Upper lobe of right lung (tissue), 1 donor: ENCODE results near the gene FAM240B. TPM values are rescaled to one million over a fixed set of nuclear protein-coding genes. Genes with fewer than 3 reads are reported as not detected.
A peak's percentile ranks its signal among the peaks of the same experiment; 100 is the strongest.

Source experiments
- ATAC-seq: fragments of 200-7000 bp; cut with Tn5 transposase; one replicate; pipeline ENCODE4 v1.9.1; 2020; ENCODE audit warnings: mild to moderate bottlenecking, moderate library complexity
- DNase-seq: peaks from one replicate; pipeline ENCODE4 v3.0.0-alpha.2; 2020
- H3K27ac ChIP-seq: fragments of 200-600 bp; one replicate; pipeline ENCODE4 v1.8.0; 2022
- H3K27me3 ChIP-seq: fragments of 200-600 bp; one replicate; pipeline ENCODE4 v1.8.0; 2022; ENCODE audit warnings: mild to moderate bottlenecking
- H3K36me3 ChIP-seq: fragments of 200-600 bp; one replicate; pipeline ENCODE4 v1.8.0; 2022
- H3K4me1 ChIP-seq: fragments of 200-600 bp; one replicate; pipeline ENCODE4 v1.8.0; 2022
- H3K4me3 ChIP-seq: fragments of 200-600 bp; one replicate; pipeline ENCODE4 v1.8.0; 2022; ENCODE audit warnings: mild to moderate bottlenecking
- H3K9me3 ChIP-seq: fragments of 200-600 bp; one replicate; pipeline ENCODE4 v1.8.0; 2022
- intact Hi-C: fragments of 100-400 bp; cut with DNase I; formaldehyde crosslinking; loops from one replicate; pipeline ENCODE4 v1.11.0; 2022
- total RNA-seq: library from RNA; stranded (reverse); fragmentation: NEBNext Ultra II Directional; extraction: Animal tissue kit (Norgen Biotek cat#: 25700); gene quantifications from one replicate; pipeline ENCODE4 v1.2.1, GENCODE V29; 2021
- TF ChIP-seq, protein P1 (sequence below): fragments of 200-600 bp; IDR thresholded peaks from one replicate; pipeline ENCODE4 v1.8.0; 2022; ENCODE audit warnings: antibody characterized with exemption
- donor health status: DM: no; HTN: yes; CAD: no; lungs with severe emphysema.

Gene FAM240B
- total RNA-seq, 1 donor from 2014 or later = not detected

- Histone ChIP-seq H3K27ac (no peak overlapping the region), H3K4me1 (no peaks in the 10 kb centered on the region), H3K4me3 (no peak overlapping the region), H3K36me3 (no peaks in the 10 kb centered on the region), H3K27me3 (no peaks in the 10 kb centered on the region), H3K9me3 (no peaks in the 10 kb centered on the region)
- TF ChIP-seq, protein P1, sequence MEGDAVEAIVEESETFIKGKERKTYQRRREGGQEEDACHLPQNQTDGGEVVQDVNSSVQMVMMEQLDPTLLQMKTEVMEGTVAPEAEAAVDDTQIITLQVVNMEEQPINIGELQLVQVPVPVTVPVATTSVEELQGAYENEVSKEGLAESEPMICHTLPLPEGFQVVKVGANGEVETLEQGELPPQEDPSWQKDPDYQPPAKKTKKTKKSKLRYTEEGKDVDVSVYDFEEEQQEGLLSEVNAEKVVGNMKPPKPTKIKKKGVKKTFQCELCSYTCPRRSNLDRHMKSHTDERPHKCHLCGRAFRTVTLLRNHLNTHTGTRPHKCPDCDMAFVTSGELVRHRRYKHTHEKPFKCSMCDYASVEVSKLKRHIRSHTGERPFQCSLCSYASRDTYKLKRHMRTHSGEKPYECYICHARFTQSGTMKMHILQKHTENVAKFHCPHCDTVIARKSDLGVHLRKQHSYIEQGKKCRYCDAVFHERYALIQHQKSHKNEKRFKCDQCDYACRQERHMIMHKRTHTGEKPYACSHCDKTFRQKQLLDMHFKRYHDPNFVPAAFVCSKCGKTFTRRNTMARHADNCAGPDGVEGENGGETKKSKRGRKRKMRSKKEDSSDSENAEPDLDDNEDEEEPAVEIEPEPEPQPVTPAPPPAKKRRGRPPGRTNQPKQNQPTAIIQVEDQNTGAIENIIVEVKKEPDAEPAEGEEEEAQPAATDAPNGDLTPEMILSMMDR = no peak
- ATAC-seq (peak; percentile 70), DNase-seq (no peak)
- intact Hi-C loops = no loop called here
These were observed 6.5 kb downstream of the FAM240B start for GRCh38 chr9:38713426-38713825.

DNA sequence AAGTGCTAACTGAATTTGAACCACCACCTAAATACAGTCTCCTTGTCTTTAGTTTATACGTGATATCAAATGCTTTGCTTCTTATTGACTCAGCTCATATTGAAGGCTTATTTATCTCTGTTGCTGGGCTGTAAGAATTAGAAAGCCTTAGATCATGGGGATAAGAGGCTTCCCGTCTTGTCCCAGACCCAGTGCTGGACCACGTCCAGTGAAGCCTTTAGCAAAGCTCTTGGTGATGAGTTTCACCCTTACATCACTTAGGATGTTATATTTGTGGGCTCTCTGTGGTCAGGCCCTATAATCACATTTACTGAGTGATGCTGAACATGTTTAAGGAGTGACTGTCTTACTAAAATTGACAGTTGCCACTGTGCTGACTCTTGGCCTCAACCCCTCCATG is 11.2 kb downstream of the FAM240B start:
- intact Hi-C loops = no loop called here

DNA sequence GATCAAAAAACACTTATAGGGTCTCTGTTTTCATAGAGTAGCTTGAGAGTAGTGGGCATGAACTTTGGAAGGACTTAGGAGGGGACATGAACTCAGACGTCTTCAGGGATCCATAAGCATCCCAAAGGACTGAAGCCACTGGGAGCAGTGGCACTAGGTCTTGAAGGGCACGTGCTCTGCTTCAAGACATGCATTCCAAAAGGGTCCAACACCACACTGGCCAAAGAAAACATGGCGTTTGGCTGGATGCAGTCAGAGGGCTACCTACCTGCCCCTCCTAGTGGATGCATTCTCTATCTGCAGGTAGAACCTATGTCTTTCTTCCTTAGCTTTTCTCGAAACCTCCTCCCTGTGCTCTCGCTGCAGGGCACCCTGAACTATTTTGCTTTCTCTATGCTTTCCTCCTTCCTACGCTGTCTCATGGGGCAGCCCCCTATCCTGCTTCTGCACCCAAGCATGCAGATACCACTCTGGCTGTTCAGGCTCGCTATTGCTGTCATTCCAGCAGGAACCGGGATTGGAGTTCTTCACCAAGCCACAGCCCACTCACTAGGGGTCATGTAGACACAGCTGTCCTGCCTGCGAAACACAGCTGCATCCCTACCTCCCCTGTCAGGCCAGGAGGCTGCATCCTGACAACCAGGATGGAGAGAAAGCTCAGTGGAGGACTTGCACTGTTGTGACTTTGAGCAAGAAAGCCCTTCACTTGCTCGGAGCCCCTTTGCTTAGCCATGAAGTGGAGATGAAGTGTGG is 11.9 kb downstream of the FAM240B start:
- H3K27ac ChIP-seq = no peak overlapping the region
- intact Hi-C loops = no loop called here
- no peaks in the 10 kb centered on the region for H3K9me3 ChIP-seq
- no peak for DNase-seq
- H3K4me1 ChIP-seq = no peaks in the 10 kb centered on the region
- no peak overlapping the region for H3K4me3 ChIP-seq
- peak; percentile 31 for ATAC-seq
- peaks cover 7% of the 10 kb centered on the region for H3K27me3 ChIP-seq
- TF ChIP-seq, protein P1 = peak; percentile 18
- H3K36me3 ChIP-seq = no peaks in the 10 kb centered on the region

More for the DNA sequence above, 11.2 kb downstream of the FAM240B start:
- no peaks in the 10 kb centered on the region for H3K9me3 ChIP-seq
- peaks cover 7% of the 10 kb centered on the region for H3K27me3 ChIP-seq
- H3K27ac ChIP-seq = no peak overlapping the region
- no peak overlapping the region for H3K4me3 ChIP-seq
- no peaks in the 10 kb centered on the region for H3K4me1 ChIP-seq
- ATAC-seq = no peak
- DNase-seq = no peak
- TF ChIP-seq, protein P1 = no peak
- no peaks in the 10 kb centered on the region for H3K36me3 ChIP-seq

DNA sequence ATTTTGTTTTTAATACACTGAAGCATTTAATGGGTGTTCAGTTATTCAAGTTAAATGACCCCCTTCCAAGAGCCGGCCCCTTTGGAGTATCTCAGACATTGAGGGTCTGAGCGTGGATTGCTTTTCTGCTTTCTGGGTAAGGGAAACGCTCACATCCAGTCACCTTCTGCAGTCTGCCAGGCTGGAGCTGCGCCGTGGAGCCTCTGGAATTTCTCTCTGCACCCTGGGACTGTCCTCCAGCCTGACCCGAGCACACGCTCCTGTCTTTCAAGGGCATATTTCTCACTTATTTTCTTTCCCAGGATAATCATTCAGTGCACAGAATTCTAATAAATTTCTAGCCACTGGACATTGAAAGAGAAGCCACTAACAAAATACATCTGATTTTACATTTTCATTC is 13.4 kb downstream of the FAM240B start:
- Histone ChIP-seq H3K4me1 (no peaks in the 10 kb centered on the region), H3K4me3 (no peak overlapping the region), H3K27ac (no peak overlapping the region), H3K27me3 (peaks cover 7% of the 10 kb centered on the region), H3K36me3 (no peaks in the 10 kb centered on the region), H3K9me3 (no peaks in the 10 kb centered on the region)
- ATAC-seq = no peak
- TF ChIP-seq, protein P1 = no peak
- no peak for DNase-seq
- intact Hi-C loops = no loop called here

DNA sequence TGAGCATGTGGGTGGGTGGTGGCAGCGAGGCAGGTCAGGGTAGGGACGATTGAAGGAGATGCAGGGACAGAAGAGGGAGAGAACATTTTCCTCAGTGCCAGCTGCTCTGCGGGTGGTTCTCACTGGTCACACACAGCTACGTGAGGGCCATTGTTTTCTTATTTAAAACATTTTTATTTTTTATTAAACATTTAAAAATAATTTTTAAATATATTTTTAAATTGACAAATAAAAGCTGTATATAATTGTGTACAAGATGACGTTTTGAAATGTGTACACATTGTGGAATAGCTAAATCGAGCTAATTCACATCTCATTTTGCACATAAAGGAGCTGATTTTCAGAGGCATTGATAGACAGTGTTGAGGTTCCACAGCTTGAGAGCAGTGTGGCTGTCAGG is 14.0 kb downstream of the FAM240B start:
- TF ChIP-seq, protein P1 = no peak
- Histone ChIP-seq H3K4me3 (no peak overlapping the region), H3K36me3 (no peaks in the 10 kb centered on the region), H3K9me3 (no peaks in the 10 kb centered on the region), H3K27me3 (peaks cover 7% of the 10 kb centered on the region), H3K27ac (no peak overlapping the region), H3K4me1 (no peaks in the 10 kb centered on the region)
- no peak for ATAC-seq
- DNase-seq = no peak
- intact Hi-C loops = no loop called here

DNA sequence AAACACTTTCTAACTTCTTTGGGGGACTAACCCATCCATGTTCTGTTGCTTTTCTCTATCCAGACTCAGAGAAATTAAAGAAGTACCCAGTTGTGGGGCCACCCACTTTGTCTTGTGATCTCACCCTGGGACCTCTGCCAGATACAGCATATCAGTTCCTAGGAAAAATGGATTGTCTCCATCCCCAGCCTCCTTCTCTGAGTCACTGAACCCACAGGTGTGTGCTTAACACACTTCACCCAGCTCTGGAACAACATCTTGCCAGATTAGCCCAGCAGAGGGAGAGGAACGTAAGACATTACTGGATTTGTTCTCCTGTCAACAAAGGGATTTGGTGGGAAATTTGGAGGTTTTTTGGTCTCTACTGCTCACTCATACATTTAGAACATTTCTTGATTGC is 19.2 kb downstream of the FAM240B start:
- Histone ChIP-seq H3K4me3 (no peak overlapping the region), H3K4me1 (no peaks in the 10 kb centered on the region), H3K27me3 (peaks cover 7% of the 10 kb centered on the region), H3K27ac (no peak overlapping the region), H3K9me3 (no peaks in the 10 kb centered on the region), H3K36me3 (no peaks in the 10 kb centered on the region)
- TF ChIP-seq, protein P1 = no peak
- DNase-seq = no peak
- intact Hi-C loops = no loop called here
- peak; percentile 35 for ATAC-seq
